Activated B cell treated with CpG ODN at 0.5 μM for 24 hours (primary cell): ENCODE results near the gene SYF2. TPM values are rescaled to one million over a fixed set of nuclear protein-coding genes. Genes with fewer than 3 reads are reported as not detected.

ENCODE experiments used
- ATAC-seq: fragments of 200-7000 bp; cut with Tn5 transposase; one replicate; pipeline ENCODE4 v1.10.0; 2021; ENCODE audit warnings: low read depth, mild to moderate bottlenecking, moderate library complexity
- CTCF ChIA-PET: fragments of 350-600 bp; sonication (Branson Sonifier 250); formaldehyde crosslinking; loops from one replicate; lab custom pipeline; 2021; ENCODE audit warnings: antibody characterized with exemption; lab: Charles Lee
- POLR2A ChIA-PET: fragments of 350-600 bp; sonication (Branson Sonifier 250); formaldehyde crosslinking; loops from one replicate; lab custom pipeline; 2021; ENCODE audit warnings: antibody characterized with exemption; lab: Charles Lee
- DNase-seq: peaks from one replicate; pipeline ENCODE4 v3.0.0; 2022
- H3K27ac Mint-ChIP-seq: one replicate; pipeline ENCODE4 v1.8.0; 2020; ENCODE audit warnings: mixed read lengths
- H3K27me3 Mint-ChIP-seq: one replicate; pipeline ENCODE4 v1.8.0; 2021; ENCODE audit warnings: mixed read lengths
- H3K36me3 Mint-ChIP-seq: one replicate; pipeline ENCODE4 v1.8.0; 2021; ENCODE audit warnings: low read depth, mixed read lengths
- H3K4me1 Mint-ChIP-seq: one replicate; pipeline ENCODE4 v1.8.0; 2021; ENCODE audit warnings: mixed read lengths
- H3K4me3 Mint-ChIP-seq: one replicate; pipeline ENCODE4 v1.8.0; 2020; ENCODE audit warnings: mild to moderate bottlenecking, mixed read lengths
- H3K9me3 Mint-ChIP-seq: one replicate; pipeline ENCODE4 v1.8.0; 2020; ENCODE audit warnings: mixed read lengths
- CTCF ChIP-seq: fragments of 200-600 bp; IDR thresholded peaks from one replicate; pipeline ENCODE4 v1.8.0; 2022; ENCODE audit warnings: antibody characterized with exemption, mild to moderate bottlenecking
- intact Hi-C: fragments of 100-400 bp; cut with micrococcal nuclease; formaldehyde crosslinking; loops from one replicate; pipeline ENCODE4 v1.15.1; 2024
- total RNA-seq: library from RNA; stranded (reverse); gene quantifications from 2 replicates; pipeline ENCODE4 v1.2.3, GENCODE V29; 2022

Gene SYF2
- total RNA-seq, 1 donor from 2014 or later = 51.1 TPM

GRCh38 chr1:25222606-25223005 lies 9.7 kb downstream of the SYF2 start:
- ATAC-seq (no peak), DNase-seq (no peak)
- Mint-ChIP-seq H3K27me3 (no peaks in the 10 kb centered on the region), H3K27ac (no peak overlapping the region), H3K4me3 (no peak overlapping the region), H3K9me3 (no peaks in the 10 kb centered on the region), H3K4me1 (no peaks in the 10 kb centered on the region), H3K36me3 (peaks cover 75% of the 10 kb centered on the region)
- ChIA-PET CTCF (interaction anchor here (1.0 kb wide), 1 partner anchor 17 kb away, joined by 3 read pairs; no protein-coding TSS in a partner anchor), POLR2A (interaction anchor here (0.8 kb wide), 1 partner anchor 10 kb away, joined by 3 read pairs; the partner anchor contains the start of gene SYF2)
- TF ChIP-seq CTCF = no peak
- intact Hi-C loops = no loop called here

- H3K27ac Mint-ChIP-seq = no peak overlapping the region
Measured at GRCh38 chr1:25220666-25221065, 11.6 kb downstream of the SYF2 start.

GRCh38 chr1:25219661-25220251 lies 12.5 kb downstream of the SYF2 start:
- CTCF ChIA-PET = no interaction called here

More at GRCh38 chr1:25220666-25221065, 11.6 kb downstream of the SYF2 start:
- ChIA-PET CTCF (no interaction called here), POLR2A (no interaction called here)
- no peak for ATAC-seq
- H3K9me3 Mint-ChIP-seq = no peaks in the 10 kb centered on the region
- no peaks in the 10 kb centered on the region for H3K27me3 Mint-ChIP-seq
- H3K36me3 Mint-ChIP-seq = peaks cover 59% of the 10 kb centered on the region
- peaks cover 8% of the 10 kb centered on the region for H3K4me1 Mint-ChIP-seq
- no peak for DNase-seq
- no peak overlapping the region for H3K4me3 Mint-ChIP-seq
- no peak for TF ChIP-seq CTCF
- intact Hi-C loops = no loop called here

DNA sequence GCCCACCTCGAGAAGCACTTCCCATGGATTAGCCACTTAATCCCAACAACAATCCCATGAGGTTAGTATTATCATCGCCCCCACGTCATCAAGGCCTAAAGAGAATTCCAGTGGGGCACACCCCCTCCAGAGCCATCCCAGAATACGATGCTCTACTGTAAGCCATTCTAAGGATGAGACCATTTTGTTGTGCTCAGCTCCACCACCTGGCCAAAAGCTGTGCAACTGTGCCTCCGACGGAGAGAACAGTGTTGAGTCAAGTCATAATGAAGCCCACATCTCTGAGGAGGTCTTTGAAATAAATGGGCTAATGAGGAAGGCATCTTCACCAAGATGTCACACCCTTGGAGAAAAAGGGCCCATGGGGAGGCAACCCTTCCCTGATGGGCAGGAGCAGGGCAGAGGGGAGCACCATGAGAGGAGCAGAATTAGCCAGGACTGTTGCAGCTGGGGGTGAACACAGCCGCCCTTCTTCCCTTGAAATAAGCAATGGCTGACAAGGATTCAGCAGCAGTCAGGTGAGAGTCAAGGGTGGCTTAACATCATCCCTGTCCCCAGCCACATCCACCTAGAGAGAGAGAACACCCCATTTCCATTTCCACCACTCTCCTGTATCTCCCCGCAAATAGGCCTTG lies 14.6 kb downstream of the SYF2 start:
- H3K36me3 Mint-ChIP-seq = peaks cover 39% of the 10 kb centered on the region
- H3K9me3 Mint-ChIP-seq = no peaks in the 10 kb centered on the region
- intact Hi-C loops = no loop called here
- no peak for TF ChIP-seq CTCF
- H3K27me3 Mint-ChIP-seq = no peaks in the 10 kb centered on the region
- no peak for ATAC-seq
- H3K27ac Mint-ChIP-seq = no peak overlapping the region
- ChIA-PET CTCF (no interaction called here), POLR2A (interaction anchor here (1.3 kb wide), 1 partner anchor 22 kb away, joined by 3 read pairs; no protein-coding TSS in a partner anchor)
- H3K4me1 Mint-ChIP-seq = peaks cover 12% of the 10 kb centered on the region
- no peak overlapping the region for H3K4me3 Mint-ChIP-seq
- no peak for DNase-seq

More at GRCh38 chr1:25219661-25220251, 12.5 kb downstream of the SYF2 start:
- Mint-ChIP-seq H3K36me3 (peaks cover 55% of the 10 kb centered on the region), H3K4me1 (peaks cover 12% of the 10 kb centered on the region), H3K4me3 (no peak overlapping the region), H3K27me3 (no peaks in the 10 kb centered on the region), H3K9me3 (no peaks in the 10 kb centered on the region), H3K27ac (no peak overlapping the region)
- no peak for TF ChIP-seq CTCF
- POLR2A ChIA-PET = interaction anchor here (0.7 kb wide), 1 partner anchor 1125 kb away, joined by 3 read pairs; no protein-coding TSS in a partner anchor
- DNase-seq (no peak), ATAC-seq (no peak)
- intact Hi-C loops = no loop called here

DNA sequence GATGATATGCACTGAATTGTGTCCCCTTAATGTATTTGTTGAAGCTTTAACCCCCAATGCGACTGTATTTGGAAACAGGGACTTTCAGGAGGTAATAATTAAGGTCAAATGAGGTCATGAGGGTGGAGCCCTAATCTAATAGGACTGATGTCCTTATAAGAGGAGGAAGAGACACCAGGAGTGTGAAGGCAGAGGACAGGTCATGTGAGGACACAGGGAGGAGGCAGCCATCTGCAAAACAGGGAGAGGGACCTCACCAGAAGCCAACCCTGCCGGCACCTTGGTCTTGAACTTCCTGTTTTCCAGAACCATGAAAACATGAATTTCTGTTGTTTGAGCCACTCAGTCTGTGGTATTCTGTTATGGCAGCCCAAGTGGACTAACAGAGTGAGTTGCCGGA lies 15.3 kb downstream of the SYF2 start:
- no peak for DNase-seq
- no peak overlapping the region for H3K4me3 Mint-ChIP-seq
- H3K9me3 Mint-ChIP-seq = no peaks in the 10 kb centered on the region
- H3K27me3 Mint-ChIP-seq = no peaks in the 10 kb centered on the region
- peaks cover 12% of the 10 kb centered on the region for H3K4me1 Mint-ChIP-seq
- no peak overlapping the region for H3K27ac Mint-ChIP-seq
- CTCF ChIA-PET = no interaction called here
- ATAC-seq = no peak
- POLR2A ChIA-PET = interaction anchor here (1.3 kb wide), 1 partner anchor 23 kb away, joined by 3 read pairs; no protein-coding TSS in a partner anchor
- intact Hi-C loops = no loop called here
- H3K36me3 Mint-ChIP-seq = peaks cover 32% of the 10 kb centered on the region
- TF ChIP-seq CTCF = no peak
